HG03103 (cell line): ENCODE measurements around the gene MS4A10.
A peak's percentile ranks its signal among the peaks of the same experiment; 100 is the strongest.
"Not testable (repeated sequence)": the region's sequence is repeated elsewhere in the genome, so short reads cannot be mapped to it uniquely, and the experiment has no call there.

ENCODE experiments used
- ATAC-seq: cut with Tn5 transposase; IDR thresholded peaks from one replicate; pipeline ENCODE4 v1.9.1; 2021; ENCODE audit warnings: low read depth; ENCODE audit not compliant: unreplicated experiment

The MS4A10 gene

DNA sequence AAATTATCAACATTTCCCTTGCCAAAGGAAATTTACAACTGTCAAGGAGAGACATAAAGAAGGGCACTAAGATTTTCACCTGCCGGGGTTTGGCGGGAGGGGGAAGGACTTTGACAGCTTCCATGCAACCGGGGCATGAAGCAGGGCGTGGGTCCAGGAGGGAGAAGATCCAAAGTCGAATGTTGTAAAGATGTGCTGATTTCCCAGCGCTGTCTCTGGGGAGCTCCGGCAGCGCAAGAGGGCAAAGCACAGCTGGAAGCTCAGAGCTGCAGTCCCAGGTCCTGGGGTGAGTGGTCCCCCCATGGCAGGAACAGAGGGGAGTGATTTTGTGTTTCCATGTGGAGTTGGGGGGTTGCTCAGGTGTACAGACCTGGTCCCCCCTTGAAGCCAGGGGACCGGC, at the start of gene MS4A10:
Gene MS4A10 (plus strand): TSS at position 198 of the 400 bp plus-strand sequence. CDS start 5,003 bp downstream, outside the sequence.
- ATAC-seq: no peak

DNA sequence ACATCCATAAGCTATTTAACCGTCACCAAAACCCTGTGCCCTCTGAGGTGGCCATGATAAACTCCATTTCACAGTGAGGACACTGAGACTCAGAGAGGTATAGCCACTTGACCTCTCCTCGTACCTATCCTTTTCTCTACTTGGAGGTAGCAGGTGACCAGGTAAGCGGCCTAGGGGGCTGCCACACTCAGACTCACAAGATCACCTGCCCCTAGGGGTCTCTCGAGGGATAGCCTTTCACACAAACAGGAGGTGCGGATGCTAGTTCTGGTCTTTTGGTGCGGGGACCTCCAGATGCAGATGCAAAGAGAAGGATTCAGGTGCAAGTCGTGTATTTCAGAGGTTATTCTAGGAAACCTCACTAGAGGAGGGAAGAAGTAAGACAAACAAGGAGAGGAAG, 46.0 kb upstream of the MS4A10 start:
- no peak for ATAC-seq

DNA sequence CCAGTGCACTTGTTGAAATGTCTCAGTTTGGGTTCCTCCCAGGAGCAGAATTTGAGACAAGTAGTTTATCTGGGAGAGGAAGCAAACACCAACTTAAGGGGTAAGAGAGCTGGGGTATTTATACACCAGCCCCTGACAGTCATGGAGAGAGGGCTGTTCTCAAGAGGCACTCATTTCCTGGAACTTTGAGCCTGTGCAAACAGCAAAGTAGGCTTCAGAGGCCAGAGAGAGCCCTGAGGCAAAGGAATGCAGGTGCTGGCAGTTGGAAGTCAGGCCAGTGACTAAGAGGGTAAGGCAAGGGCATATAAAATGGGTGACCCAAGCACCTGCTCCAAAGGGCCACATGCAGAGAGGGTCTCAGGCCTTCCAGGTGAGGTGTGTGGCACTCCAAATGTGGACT, 44.6 kb upstream of the MS4A10 start:
- ATAC-seq: no peak

DNA sequence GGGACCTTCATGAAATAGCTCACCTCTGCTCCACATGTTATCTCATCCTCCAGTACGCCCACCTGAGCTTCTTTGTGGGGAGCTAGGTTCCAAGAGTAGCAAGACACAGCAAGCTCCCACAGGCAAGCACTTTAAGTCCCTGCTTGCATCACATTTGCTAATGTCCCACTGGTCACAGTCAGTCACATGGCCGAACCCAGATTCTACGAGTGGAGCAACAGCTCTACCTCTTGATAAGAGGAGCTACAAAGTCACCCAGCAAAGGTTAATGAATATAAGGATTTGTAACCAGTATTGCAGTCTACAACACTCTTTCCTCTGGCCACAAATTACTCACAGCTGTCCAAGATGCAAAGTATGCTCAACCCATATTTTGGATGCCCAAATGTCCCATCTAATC, 43.7 kb upstream of the MS4A10 start:
- ATAC-seq: no peak

DNA sequence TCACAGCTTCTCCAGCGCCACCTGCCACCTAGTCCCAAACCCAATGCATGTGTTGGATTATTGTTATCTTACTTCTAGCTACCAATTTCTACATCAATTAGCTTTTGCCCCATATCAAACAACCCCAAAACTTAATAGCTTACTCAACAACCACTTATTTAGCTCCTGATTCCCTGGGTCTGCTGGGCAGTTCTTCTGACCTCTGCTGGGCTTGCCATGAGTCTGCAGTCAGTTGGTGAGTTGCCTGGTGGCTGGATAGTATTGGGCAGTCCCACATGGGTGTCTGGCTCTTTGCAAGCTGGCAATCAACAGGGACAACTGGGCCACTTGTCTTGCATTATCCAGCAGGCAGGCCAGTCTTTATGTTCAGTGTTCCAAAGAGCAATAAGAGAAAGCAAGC, 42.1 kb upstream of the MS4A10 start:
- ATAC-seq: no peak

DNA sequence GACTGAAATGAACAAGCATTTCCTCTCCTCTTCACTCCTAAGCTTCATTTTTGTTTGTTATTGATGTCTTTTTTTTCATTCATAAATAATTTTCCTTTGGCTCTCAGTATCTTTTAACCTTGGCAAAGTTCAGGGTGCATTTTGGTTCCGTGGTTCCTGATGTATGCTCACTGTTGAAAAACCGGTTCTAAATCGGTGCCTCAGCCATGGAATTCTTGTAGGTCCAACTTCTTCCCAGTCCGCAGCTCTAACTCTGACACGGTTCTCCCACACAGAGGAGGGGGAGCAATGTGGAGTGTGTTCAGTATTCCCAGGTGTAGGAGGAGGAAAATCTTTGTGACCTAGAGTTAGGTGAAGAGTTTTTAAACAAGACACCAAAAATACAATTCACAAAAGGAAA, 41.0 kb upstream of the MS4A10 start:
- ATAC-seq: no peak

DNA sequence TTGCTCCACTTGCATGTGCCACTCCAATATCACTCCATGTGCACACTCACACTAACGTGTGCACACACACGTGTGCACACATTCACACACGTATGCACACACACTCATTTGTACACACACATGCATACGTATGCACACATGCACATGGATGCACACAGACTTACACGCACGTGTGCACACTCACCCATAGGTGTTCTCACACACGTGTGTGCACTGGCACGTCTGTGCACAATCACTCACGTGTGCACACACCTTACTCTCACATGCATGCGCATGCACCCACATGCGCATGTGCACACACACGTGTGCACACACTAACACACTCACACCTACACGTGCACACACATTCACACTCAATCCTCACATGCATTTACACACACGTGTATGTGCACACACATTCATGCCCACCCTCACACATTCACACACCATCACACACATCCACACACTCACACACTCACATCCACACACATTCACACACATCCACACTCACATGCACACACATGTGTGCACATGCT, 37.7 kb upstream of the MS4A10 start:
- ATAC-seq: no peak

DNA sequence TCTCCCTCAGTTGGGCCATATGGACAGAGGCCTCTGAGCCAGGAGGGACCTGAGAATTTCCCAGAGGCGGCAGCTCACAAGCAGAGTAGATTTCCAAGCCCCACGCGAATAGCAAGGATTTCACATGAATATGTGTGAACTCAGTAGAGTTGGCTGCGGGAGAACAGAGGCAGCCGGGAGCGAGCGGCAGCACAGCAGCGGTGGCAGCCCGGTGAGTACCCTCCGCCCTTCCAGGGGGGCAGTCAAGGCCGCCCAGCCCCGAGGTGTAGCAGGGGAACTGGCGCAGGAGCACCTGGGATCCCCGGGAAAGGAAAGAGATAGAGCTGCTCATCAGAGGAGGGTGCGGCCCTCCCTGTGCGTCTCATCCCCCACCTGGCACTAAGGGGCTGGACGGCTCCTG, 36.9 kb upstream of the MS4A10 start:
- ATAC-seq: no peak

DNA sequence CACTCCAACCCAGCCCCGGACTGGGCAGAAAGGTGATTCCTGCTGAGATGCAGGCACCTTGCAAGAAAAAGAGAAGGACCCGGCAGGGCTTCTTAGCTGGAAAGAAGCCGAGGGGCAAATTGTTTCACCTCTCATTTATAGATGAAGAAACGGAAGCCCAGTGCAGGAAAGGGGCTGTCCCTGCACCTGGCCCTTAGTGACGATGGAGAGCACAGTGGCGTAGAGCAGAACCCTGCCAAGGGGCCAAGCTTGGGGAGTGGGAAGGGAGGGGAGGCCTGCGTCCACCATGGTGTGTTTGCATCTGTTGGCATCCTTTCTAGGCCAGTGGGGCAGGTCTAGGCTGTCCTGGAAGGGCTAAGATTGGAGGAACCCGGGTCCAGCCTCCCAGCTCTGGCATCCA, 36.3 kb upstream of the MS4A10 start:
- no peak for ATAC-seq

DNA sequence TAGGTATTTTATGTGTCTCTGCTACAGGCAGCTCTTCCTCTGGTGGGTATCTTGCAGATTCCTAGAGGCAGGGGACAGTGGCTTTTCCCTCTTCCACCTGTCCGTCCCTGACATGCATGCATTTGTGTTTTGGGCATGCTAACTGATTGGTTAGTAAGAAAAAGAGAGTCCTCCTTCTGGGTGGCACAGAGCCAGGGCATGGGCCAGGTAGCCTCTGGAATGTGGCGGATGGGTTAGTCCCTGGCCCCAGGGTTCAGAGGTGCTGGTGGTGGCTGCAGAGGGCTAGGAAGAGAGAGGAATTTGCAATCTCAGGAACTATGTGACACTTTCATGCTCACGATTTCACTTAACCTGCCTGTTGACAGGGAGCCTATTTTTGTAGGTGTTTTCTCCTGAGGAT, 34.2 kb upstream of the MS4A10 start:
- ATAC-seq: no peak

DNA sequence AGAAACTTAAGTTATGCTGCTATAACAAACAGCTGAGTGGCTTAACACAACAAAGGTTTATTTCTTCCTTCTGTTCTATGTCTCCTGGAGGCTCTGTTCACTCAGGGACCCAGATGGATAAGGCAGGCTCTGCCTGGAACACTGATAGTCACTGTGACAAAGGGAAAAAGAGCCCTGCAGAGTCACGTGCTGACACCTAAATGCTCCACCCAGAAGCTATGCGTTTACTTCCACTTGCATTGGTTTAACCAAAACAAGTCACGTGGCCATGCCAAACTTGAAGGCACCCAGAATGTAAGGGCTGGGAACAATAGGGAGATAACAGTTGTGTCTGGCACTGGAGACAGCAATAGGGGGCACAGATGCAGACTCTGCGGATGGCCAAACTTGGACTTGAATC, 31.8 kb upstream of the MS4A10 start:
- no peak for ATAC-seq

DNA sequence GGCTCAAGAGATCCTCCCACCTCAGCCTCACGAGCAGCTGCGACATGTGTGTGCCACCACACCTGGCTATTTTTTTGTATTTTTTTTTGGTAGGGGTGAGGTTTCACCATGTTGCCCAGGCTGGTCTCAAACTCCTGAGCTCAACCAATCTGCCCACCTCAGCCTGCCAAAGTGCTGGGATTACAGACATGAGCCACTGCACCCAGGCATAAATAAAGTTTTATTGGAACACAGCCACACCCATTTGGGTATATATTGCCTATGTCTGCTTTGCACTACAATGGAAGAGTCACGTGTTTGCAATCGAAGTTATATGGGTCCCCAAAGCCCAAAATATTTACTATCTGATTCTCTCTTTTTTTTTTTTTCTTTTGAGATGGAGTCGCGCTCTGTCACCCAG, 30.2 kb upstream of the MS4A10 start:
- no peak for ATAC-seq

DNA sequence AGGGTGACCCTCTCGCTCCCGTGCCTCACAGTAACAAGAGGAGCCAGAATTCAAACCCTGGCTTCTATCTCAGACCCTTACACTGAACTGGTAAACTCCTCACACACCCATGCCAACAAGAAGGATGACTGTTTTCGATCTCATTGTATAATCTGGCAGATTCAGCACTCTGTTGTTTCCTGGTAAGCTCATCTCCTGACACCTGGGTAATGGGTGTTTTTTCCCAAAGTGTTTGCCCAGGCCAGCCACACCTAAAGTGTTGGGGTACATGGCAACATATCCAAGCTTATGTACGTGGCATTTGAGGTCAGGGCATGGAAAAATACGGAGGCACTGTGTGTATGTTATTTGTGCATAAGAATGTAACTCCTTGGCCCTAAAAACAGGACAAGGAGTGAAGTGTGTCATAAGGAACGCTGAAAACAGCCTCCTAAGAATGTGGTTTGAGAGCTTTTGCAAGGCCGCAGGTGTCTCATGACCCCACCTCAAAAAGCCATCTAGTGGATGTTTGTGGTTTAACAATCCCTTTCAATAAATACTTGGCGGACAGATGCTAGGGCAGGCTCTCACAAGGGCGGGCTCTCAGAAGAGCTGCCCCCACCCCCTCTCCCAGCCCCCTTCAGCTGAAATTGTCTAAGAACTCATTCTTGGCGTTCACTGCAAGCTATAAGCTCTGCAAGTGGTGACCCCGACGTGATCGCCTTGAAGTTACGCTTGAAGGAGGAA, 28.7 kb upstream of the MS4A10 start, which contains the start of gene MS4A15:
Gene MS4A15 (plus strand): TSS at position 561 of the 726 bp plus-strand sequence. CDS start 6,867 bp downstream, outside the sequence.
- no peak for ATAC-seq

DNA sequence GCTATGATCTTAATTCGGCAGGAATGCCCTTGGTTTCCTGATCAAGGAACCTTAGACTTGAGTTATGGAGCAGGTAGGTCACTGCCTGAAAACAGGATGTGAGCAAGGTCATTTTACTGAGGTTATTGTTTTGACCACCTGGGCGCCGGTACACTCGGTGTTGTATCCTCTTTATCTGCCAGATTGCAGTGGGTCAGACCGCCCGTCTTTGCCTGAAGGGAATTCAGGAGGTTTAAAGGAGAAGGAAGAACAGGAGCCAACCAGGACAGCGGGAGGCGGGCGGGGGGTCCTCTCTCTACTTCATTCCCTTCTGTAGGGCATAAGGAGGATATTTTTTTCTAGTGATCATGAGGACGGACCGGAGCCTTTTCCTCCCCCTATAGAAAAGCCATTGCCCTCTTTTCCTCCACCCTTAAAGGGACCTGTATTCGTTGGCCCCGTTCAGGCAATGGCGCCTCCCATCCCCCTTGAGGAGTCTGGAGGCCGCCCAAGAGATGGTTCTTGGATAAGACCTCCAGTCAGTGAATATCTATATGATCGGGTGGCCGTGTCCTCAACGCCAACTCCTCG, 27.8 kb upstream of the MS4A10 start:
- ATAC-seq: no peak

DNA sequence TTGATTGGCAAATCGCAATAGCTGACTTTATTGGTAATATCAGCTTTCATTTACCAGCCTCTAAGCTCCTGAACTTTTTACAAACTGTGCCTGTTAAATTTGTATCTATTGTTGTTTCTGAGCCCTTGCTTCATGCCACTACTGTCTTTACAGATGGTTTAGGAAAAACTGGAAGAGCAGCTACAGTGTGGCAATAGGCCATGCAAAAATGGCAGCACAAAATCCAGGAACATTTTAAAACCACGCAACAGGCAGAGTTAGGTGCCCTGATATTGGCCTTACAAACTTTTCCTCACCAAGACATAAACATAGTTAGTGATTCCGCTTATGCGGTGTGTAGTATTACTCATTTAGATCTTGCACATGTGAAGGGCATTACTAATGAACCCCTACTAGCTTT, 26.5 kb upstream of the MS4A10 start:
- not testable (repeated sequence) for ATAC-seq

DNA sequence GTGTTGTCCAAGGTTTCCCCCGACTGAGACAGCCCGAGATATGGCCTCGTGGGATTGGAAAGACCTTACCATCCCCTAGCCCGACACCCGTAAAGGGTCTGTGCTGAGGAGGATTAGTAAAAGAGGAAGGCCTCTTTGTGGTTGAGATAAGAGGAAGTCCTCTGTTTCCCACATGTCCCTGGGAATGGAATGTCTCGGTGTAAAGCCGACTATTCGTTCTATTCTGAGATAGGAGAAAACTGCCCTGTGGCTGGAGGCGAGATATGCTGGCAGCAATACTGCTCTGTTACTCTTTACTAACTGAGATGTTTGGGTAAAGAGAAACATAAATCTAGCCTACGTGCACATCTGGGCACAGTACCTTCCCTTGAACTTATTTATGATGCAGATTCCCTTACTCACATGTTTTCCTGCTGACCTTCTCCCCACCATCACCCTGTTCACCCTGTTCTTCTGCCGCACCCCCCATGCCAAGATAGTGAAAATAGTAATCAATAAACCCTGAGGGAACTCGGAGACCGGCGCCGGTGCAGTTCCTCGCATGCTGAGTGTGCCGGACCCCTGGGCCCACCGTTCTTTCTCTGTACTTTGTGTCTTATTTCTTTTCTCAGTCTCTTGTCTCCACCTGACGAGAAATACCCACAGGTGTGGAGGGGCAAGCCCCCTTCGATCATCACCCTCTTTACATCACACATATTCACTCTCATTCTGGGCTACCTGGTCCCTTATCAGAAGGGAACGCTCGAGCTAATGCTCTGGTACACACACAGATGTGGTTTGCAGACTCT, 25.5 kb upstream of the MS4A10 start:
- not testable (repeated sequence) for ATAC-seq

DNA sequence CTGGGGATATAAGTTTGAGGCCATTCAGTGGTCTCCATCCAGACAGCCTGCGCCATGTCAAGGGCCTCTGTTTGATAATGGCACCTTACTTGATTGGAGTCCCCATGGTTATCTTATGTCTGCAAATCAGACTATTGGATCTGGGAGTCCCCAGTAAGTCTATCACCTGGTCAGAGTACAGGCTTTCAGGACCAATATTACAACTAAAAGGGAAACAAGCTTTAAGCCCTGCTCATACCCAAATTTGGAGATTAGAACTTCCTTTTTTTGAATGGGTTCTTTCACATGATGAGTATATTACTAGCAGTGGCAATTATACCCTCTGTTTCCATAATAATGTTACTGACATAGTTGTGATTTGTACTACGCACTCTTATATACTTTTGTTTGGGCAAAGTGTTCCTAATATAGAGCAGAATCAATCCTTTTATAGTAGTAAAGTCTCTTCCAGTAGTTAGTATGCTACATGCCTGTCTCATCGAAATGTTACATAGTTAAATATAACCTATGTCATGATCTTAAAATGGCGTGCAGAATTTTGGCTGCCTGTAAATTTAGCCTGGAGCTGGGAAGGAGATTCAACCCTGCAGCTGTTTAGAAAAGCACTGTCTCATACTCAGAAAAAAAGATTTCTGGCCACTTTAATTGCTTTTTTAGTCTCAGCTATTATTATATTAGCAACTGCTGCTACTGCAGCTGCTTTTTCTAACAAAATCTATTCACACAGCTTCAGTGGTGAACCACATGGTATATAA, 23.5 kb upstream of the MS4A10 start:
- ATAC-seq: no peak

DNA sequence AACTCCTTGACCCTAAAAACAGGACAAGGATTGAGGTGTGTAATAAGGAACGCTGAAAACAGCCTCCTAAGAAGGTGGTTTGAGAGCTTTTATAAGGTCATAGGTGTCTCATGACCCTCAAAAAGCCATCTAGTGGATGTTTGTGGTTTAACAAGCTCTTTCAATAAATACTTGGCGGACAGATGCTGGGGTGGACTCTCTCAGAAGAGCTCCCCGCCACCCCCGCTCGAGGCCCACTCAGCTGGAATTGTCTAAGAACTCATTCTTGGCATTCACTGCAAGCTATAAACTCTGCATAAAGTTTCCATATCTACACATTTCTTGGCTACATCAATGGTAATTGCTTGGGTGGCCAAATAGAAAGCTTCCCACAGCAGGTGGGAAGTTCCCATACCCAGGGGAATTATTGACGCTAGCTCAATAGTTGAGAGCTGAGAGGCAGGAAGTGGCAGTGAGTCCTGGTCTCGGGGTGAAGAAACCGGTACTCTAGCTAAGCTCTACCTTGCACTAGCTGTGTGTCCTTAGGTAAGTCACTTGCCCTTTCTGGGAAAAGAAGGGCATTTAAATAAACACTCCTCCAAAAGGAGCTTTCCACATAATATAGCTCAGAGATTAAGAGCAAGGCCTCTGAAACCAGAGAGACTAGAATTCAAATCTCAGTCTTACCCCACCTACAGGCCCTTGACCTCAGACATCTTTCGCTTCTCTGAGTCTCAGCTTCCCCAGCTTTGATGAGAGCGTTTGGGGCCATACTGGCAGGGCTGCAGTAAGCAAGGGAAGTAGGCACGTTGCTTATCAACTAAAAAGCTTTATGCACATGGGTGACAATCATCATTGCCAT, 22.1 kb upstream of the MS4A10 start:
- ATAC-seq: peak; percentile 50

DNA sequence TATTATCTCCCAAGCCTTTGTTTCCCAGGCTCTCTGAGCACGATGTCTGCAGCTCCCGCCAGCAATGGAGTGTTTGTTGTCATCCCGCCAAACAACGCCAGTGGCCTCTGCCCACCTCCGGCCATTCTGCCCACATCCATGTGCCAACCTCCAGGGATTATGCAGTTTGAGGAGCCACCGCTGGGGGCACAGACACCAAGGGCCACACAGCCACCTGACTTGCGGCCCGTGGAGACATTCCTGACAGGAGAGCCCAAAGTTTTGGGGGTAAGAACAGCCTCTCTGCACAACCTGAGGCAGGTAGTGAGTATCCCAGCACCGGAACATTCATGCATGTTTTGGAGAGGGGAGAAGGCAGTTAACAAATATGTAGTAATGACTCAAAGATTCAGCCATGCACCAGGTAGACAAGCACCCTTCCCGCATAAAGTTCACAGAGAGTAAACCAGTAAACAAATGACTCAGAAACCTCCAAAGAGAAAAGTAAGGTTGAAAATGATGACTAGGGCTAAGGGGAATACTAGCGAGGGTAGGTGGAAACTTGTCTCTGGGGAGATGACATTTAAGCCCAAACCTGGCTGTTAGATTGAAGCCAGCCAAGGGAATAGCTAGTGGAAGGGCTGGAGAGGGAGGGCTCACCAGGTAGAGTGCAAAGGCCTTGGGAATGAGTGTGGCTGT, 21.3 kb upstream of the MS4A10 start:
- no peak for ATAC-seq
